Activated CD4-positive, alpha-beta T cell treated with anti-CD3 and anti-CD28 coated beads for 36 hours (primary cell): ENCODE measurements around the gene PTH1R. TPM values are rescaled to one million over a fixed set of nuclear protein-coding genes. Genes with fewer than 3 reads are reported as not detected.

Source experiments
- ATAC-seq: fragments of 200-7000 bp; cut with Tn5 transposase; one replicate; pipeline ENCODE4 v1.10.0; 2021; ENCODE audit warnings: mild to moderate bottlenecking, moderate library complexity
- CTCF ChIA-PET: fragments of 350-600 bp; sonication (Branson Sonifier 250); formaldehyde crosslinking; loops from one replicate; lab custom pipeline; 2021; ENCODE audit warnings: antibody characterized with exemption; lab: Charles Lee
- POLR2A ChIA-PET: fragments of 350-600 bp; sonication (Branson Sonifier 250); formaldehyde crosslinking; loops from one replicate; lab custom pipeline; 2021; ENCODE audit warnings: antibody characterized with exemption, inconsistent platforms; lab: Charles Lee
- DNase-seq: peaks from one replicate; pipeline ENCODE4 v3.0.0-alpha.2; 2020
- H3K27ac Mint-ChIP-seq: one replicate; pipeline ENCODE4 v1.8.0; 2021; ENCODE audit warnings: mixed read lengths
- H3K27me3 Mint-ChIP-seq: one replicate; pipeline ENCODE4 v1.8.0; 2021; ENCODE audit warnings: mixed read lengths
- H3K36me3 Mint-ChIP-seq: one replicate; pipeline ENCODE4 v1.8.0; 2021; ENCODE audit warnings: low read depth, mixed read lengths
- H3K4me1 Mint-ChIP-seq: one replicate; pipeline ENCODE4 v1.8.0; 2021; ENCODE audit warnings: mixed read lengths
- H3K4me3 Mint-ChIP-seq: one replicate; pipeline ENCODE4 v1.8.0; 2021; ENCODE audit warnings: mild to moderate bottlenecking, moderate library complexity, mixed read lengths
- H3K9me3 Mint-ChIP-seq: one replicate; pipeline ENCODE4 v1.8.0; 2021; ENCODE audit warnings: low read depth, mixed read lengths
- intact Hi-C, 2 experiments: fragments of 100-400 bp; cut with DNase I in 1 of 2; cut with micrococcal nuclease in 1 of 2; formaldehyde crosslinking; loops; one replicate each; pipeline versions ENCODE4 v1.14.2 to v1.15.1; 2022 to 2024; cut with DNase I, micrococcal nuclease
- total RNA-seq, 2 experiments: library from RNA; stranded (reverse); gene quantifications; one replicate each; pipeline ENCODE4 v1.2.3, GENCODE V29; 2021

Gene PTH1R
- total RNA-seq, 2 experiments from 2014 or later = not detected

DNA sequence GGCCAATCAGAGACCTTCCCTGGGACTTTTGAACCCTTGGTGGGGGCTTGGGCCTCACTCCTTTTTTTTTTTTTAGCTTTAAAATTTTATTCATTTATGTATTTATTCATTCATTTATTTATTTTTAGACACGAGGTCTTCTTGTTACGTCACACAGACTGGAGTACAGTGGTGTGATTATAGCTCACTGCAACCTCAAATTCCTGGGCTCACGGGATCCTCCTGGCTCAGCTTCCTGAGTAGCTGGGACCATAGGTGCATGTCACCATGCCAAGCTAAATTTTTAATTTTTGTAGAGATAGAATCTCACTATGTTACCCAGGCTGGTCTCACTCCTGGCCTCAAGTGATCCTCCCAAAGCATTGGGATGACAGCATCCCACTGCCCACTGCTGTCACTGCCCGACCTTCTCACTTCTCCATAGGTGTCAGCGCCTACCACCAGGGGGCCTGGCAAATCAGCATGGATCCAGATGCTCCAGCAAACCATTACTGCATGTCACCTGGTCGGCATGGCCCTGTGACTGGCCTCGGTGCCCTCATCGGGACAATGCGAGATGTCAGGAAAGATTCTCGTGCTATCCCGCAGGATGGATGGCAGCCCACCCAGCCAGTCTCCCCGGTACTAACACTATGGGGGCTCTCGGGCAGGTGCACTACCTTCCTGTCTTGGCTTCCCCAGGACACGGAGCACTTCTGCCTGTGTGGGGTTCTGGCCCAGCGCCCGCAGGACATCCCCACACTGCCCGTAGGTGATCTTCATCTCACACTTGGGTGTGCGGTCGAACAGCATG lies 17.3 kb upstream of the PTH1R start:
- Mint-ChIP-seq H3K27me3 (peaks cover 3% of the 10 kb centered on the region), H3K4me1 (no peaks in the 10 kb centered on the region), H3K4me3 (no peak overlapping the region), H3K9me3 (no peaks in the 10 kb centered on the region), H3K27ac (no peak overlapping the region), H3K36me3 (no peaks in the 10 kb centered on the region)
- CTCF ChIA-PET = interaction anchor here (0.8 to 1.4 kb wide), 2 partner anchors 10 to 53 kb away, joined by 3 to 4 read pairs; no protein-coding TSS in a partner anchor
- DNase-seq = peak; percentile 55
- intact Hi-C loops = loop anchor here in 1 of 2 experiments (10.0 kb wide), 1 partner anchor 515 kb away; no protein-coding TSS in a partner anchor
- ATAC-seq = peak; percentile 63
- POLR2A ChIA-PET = no interaction called here

DNA sequence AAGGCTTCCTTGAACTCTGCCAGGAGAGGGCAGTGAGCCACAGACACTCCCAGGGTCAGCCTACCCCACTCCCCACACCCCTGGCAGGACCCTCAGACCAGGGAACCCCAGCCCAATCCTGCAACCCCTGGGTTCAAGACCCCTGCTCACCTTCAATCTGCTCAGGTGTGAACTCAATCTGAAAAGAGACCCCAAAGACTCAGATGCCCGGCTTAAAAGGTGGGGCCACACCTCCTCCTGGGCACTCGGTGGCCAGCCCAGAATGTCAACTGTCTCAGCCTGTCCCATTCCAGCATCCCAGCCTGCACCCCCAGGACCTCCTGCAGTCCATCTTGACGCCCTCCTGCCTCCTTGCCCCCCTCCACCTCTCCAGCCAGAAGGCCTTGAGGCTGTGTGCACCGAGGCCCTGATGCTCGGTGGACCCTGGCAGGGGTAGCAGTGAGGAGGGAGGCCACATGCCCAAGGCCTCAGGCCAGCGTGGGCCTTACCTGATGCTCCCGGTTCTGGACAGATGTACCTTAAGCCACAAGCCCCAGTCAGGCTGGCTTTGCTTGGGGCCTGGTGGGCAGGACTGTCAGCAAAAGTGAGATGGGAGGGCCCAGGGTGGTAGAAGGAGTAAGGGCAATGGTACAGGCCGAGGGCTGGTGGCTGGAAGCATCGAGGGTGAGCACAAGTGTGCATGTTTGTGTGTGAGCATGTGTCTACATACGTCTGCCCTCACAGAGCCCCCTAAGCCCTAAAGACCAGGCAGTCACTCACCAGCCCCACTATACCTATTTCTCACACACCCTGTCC lies 16.5 kb upstream of the PTH1R start:
- no peak overlapping the region for H3K4me3 Mint-ChIP-seq
- H3K27me3 Mint-ChIP-seq = peaks cover 3% of the 10 kb centered on the region
- ChIA-PET CTCF (no interaction called here), POLR2A (no interaction called here)
- peak; percentile 3 for DNase-seq
- no peak for ATAC-seq
- no peaks in the 10 kb centered on the region for H3K36me3 Mint-ChIP-seq
- H3K27ac Mint-ChIP-seq = no peak overlapping the region
- no peaks in the 10 kb centered on the region for H3K4me1 Mint-ChIP-seq
- no peaks in the 10 kb centered on the region for H3K9me3 Mint-ChIP-seq
- intact Hi-C loops = loop anchor here in 1 of 2 experiments (10.0 kb wide), 1 partner anchor 514 kb away; no protein-coding TSS in a partner anchor

DNA sequence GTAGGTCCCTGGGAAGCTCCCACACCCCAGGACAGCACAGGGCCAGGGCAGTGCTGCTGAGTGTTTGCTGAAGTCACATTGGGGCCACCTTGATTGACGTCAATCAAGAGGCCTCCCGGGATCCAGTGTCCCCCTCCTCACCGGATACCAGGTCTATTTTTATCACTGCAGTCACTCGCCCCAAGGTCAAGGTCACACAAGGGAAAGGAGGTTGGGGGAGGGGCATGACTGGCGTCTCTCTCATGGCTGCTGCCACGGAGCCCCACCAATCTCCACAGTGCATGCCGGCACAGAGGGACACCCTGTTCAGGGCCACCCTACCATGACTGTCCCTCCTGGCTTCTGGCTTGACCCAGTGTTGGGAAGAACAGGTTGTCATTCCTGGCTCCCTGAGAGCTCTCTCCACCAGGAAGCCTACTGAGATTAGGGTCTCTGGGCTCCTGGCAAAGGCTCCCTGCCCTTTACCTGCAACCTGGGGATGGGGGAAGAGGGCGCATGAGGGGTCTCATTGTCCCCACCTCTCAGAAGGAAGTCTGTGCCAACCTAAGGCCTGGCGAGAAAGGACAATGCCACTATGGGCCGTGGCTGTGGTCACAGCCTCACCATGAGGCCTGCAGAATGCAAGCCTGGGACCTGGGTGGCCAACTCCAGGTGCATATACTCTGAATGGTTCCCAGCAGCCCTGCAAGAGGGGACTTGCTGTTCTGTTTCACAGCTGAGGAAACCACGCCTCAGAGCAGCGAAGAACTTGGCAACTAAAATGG lies 15.7 kb upstream of the PTH1R start:
- ChIA-PET CTCF (interaction anchor here (0.7 to 1.6 kb wide), 4 partner anchors 14 to 158 kb away, joined by 3 to 6 read pairs (median 4); no protein-coding TSS in a partner anchor), POLR2A (no interaction called here)
- ATAC-seq (no peak), DNase-seq (peak; percentile 3)
- Mint-ChIP-seq H3K36me3 (no peaks in the 10 kb centered on the region), H3K4me3 (no peak overlapping the region), H3K9me3 (no peaks in the 10 kb centered on the region), H3K27me3 (peaks cover 3% of the 10 kb centered on the region), H3K27ac (no peak overlapping the region), H3K4me1 (no peaks in the 10 kb centered on the region)
- intact Hi-C loops = loop anchor here in 1 of 2 experiments (10.0 kb wide), 1 partner anchor 513 kb away; no protein-coding TSS in a partner anchor

DNA sequence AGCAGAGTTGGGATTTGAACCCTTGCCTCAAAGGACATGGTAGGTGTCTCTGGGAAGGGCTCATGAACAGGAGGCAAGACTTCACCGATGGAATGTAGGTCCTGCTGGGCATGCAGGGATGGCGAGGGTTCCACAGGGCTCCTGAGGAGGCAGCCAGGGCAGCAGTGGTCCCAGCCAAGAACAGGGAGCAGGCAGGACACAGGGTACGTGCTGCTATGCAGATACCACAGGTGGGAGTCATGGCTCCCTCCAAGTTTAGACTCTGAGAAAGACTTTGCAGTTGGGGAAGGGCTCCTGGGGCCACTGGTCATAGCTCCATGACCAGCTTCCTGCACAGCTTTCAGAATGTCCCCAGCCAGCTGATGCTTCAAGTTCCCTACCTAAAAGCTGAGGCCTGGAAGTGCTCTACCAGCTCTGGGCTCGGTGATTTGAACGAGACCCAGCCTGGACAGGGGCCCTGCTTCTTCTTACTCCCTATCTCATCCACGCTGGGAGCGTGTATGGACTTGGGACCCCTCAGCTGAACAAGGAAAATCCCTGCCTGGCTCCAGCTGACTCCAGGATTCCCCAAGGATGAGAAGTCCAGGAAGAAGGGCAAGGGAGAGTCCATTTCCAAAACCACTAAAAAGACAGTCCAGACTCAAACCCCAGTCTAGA lies 15.0 kb upstream of the PTH1R start:
- no peaks in the 10 kb centered on the region for H3K36me3 Mint-ChIP-seq
- no peak overlapping the region for H3K27ac Mint-ChIP-seq
- H3K4me3 Mint-ChIP-seq = no peak overlapping the region
- H3K9me3 Mint-ChIP-seq = no peaks in the 10 kb centered on the region
- H3K27me3 Mint-ChIP-seq = peaks cover 3% of the 10 kb centered on the region
- CTCF ChIA-PET = interaction anchor here (0.6 to 1.6 kb wide), 6 partner anchors 12 to 159 kb away, joined by 3 to 6 read pairs (median 4); no protein-coding TSS in a partner anchor
- ATAC-seq (no peak), DNase-seq (peak; percentile 1)
- POLR2A ChIA-PET = no interaction called here
- no peaks in the 10 kb centered on the region for H3K4me1 Mint-ChIP-seq
- intact Hi-C loops = loop anchor here in 1 of 2 experiments (10.0 kb wide), 1 partner anchor 512 kb away; no protein-coding TSS in a partner anchor

DNA sequence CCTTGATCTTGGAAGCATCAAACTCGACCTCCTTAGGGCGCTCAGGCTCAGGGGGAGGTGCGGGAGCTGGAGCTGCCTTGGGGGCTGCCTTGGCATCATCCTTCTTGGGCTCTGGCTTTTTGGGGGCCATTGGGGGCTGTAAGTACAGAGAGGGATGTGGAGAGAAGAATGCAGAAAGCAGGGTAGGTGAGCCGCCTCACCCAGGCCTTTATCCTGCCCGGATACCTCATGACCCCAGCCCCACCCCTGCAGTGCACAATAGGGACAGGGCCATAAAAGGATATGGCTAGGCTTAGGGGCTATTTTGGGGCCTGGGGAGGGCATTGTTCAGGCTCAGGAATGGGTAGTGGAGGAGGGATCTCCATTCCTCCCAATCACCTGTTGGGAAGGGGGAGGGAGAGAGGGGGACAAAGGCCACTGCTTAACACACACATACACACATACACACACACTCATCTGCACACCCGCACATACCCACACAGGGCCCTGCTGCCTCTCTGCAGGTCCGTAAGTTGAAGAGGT lies 14.2 kb upstream of the PTH1R start, which contains the start of gene MYL3:
Gene MYL3 (minus strand): TSS at position 184 of the 522 bp plus-strand sequence. CDS start 54 bp downstream, at position 130.
- ATAC-seq = no peak
- no peaks in the 10 kb centered on the region for H3K27me3 Mint-ChIP-seq
- H3K36me3 Mint-ChIP-seq = no peaks in the 10 kb centered on the region
- H3K4me3 Mint-ChIP-seq = no peak within 1 kb of the TSS
- ChIA-PET CTCF (interaction anchor here (0.9 to 1.6 kb wide), 4 partner anchors 16 to 304 kb away, joined by 3 to 6 read pairs (median 4); no protein-coding TSS in a partner anchor), POLR2A (no interaction called here)
- intact Hi-C loops = loop anchor here in 1 of 2 experiments (10.0 kb wide), 1 partner anchor 511 kb away; no protein-coding TSS in a partner anchor
- no peak for DNase-seq
- no peaks in the 10 kb centered on the region for H3K4me1 Mint-ChIP-seq
- no peaks in the 10 kb centered on the region for H3K9me3 Mint-ChIP-seq
- H3K27ac Mint-ChIP-seq = no peak within 1 kb of the TSS

DNA sequence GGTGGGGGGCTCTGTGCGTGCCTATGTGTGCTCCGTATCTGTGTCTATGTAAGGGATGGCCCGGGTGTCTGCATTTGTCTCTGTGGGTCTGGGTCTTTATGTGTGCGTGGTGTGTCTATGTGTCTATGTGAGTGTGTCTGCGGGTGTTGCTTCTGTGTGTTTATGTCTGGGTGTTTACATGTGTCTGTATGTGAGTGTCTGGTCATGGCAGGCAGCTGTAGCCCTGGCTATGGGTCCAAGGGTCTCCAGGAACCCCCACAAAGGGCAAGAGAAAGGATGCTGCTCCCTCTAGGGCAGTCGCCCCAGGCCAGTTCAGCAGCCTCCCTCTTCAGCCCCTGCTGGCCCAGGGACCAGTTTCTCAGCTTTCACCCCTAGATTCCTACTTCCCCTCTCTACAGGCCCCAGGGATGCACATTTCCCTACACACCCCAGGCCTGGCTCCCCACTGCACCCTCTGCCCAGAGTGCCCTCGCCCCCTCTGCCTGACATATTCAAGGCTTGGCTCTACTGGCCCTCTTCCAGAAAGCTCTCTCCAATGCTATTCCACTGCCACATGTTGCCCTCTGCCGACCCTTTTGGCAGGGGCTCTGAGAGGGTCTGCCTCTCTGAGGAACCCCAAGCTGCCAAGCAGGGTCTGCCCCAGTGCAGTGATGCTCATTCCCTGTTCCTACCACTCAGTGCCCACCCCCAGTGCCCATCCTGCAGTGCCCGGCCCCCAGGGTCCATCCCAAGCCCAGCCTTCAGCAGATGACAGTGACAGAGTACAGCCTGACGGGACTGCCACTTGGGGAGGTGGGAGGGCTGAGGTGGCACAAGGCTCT lies 13.2 kb upstream of the PTH1R start:
- H3K27ac Mint-ChIP-seq = no peak overlapping the region

DNA sequence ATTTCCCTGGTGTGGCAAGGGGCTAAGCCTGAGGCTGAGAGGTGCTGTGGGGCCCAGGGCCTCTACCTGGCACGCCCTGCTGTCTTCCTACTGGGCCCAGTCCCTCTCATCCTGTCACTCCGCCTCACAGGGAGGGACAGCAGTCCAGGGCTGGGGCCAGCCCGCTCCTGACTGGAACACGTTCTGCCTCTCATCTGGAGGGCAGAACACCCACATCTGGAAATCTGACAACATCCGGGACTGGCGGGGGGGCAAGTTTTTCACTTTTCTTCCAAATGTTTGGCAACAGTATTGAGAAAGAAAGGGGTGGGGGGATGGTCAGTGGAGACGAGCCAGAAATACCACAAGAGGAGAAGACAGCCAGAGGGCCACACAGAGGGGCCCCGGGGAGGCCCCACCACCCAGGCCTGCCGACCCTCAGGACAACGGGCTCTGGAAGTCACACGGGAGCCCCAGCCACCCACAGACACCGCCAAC lies 12.5 kb upstream of the PTH1R start:
- intact Hi-C loops = loop anchor here (5.0 to 10.0 kb wide), 2 partner anchors 507 to 510 kb away; no protein-coding TSS in a partner anchor
- ChIA-PET CTCF (interaction anchor here (0.6 to 3.1 kb wide), 3 partner anchors 30 to 45 kb away, joined by 3 to 15 read pairs (median 12); no protein-coding TSS in a partner anchor), POLR2A (no interaction called here)
- H3K36me3 Mint-ChIP-seq = no peaks in the 10 kb centered on the region
- H3K9me3 Mint-ChIP-seq = no peaks in the 10 kb centered on the region
- ATAC-seq (no peak), DNase-seq (no peak)
- no peaks in the 10 kb centered on the region for H3K27me3 Mint-ChIP-seq
- H3K4me1 Mint-ChIP-seq = no peaks in the 10 kb centered on the region
- no peak overlapping the region for H3K4me3 Mint-ChIP-seq
- no peak overlapping the region for H3K27ac Mint-ChIP-seq

More for the DNA sequence above, 13.2 kb upstream of the PTH1R start:
- ChIA-PET CTCF (interaction anchor here (0.6 to 1.1 kb wide), 2 partner anchors 40 to 305 kb away, joined by 3 read pairs; no protein-coding TSS in a partner anchor), POLR2A (no interaction called here)
- ATAC-seq = no peak
- Mint-ChIP-seq H3K4me3 (no peak overlapping the region), H3K4me1 (no peaks in the 10 kb centered on the region), H3K27me3 (no peaks in the 10 kb centered on the region), H3K9me3 (no peaks in the 10 kb centered on the region), H3K36me3 (no peaks in the 10 kb centered on the region)
- intact Hi-C loops = loop anchor here in 1 of 2 experiments (10.0 kb wide), 1 partner anchor 511 kb away; no protein-coding TSS in a partner anchor
- peak; percentile 2 for DNase-seq

DNA sequence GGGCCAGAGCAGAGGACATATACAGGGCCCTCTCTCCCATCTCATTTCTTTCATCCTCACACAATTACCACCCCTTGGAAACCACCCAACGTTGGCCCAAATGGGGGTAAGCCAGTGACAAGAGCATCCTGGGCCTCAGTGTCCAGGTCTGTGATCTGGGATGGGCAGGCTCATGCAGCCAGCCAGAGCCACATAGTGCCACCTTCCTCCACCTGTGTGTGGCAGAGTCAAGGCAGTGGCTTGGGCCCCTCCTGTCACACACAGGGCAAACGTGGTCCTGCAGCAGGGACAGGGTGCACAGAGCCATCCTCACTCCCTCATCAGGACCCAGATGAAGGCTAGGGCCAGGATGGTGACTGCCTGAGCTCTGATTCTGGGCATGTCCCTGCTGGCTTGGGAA lies 12.0 kb upstream of the PTH1R start:
- Mint-ChIP-seq H3K4me1 (no peaks in the 10 kb centered on the region), H3K27ac (no peak overlapping the region), H3K4me3 (no peak overlapping the region), H3K36me3 (no peaks in the 10 kb centered on the region), H3K27me3 (no peaks in the 10 kb centered on the region), H3K9me3 (no peaks in the 10 kb centered on the region)
- ATAC-seq (no peak), DNase-seq (no peak)
- ChIA-PET POLR2A (no interaction called here), CTCF (interaction anchor here (0.9 to 3.1 kb wide), 4 partner anchors 11 to 44 kb away, joined by 3 to 15 read pairs (median 8); no protein-coding TSS in a partner anchor)
- intact Hi-C loops = loop anchor here (5.0 to 10.0 kb wide), 2 partner anchors 507 to 509 kb away; no protein-coding TSS in a partner anchor

DNA sequence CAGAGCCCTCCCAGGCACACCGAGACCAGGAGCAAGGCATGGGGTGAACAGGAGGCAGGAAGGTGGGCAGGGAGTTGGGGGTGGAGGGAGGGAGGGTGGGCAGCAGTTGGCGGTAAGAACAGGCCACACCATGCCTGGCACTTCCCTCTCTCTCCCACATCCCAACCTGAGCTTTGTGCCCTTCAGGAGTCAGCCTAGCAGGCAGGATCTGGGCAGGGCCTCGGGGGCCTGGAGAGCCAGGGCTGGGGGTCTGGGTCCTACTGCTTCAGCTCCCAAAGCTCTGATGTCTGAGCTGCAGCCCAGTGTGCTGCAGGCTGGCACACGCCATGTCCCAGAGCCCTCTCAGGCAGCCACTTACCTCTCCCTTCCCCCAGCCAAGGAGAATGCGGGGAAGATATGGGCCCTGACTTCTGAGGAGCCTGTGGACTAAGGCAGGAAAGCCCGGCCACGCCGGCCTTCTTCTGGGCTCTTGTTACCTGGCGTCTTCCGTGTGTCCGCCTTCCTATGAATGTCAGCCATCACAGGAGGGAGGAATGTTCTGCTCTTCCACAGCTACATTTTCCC lies 11.4 kb upstream of the PTH1R start:
- H3K36me3 Mint-ChIP-seq = no peaks in the 10 kb centered on the region
- DNase-seq (no peak), ATAC-seq (no peak)
- H3K4me3 Mint-ChIP-seq = no peak overlapping the region
- ChIA-PET POLR2A (no interaction called here), CTCF (interaction anchor here (0.9 to 3.1 kb wide), 5 partner anchors 10 to 44 kb away, joined by 3 to 15 read pairs (median 4); no protein-coding TSS in a partner anchor)
- no peaks in the 10 kb centered on the region for H3K9me3 Mint-ChIP-seq
- no peak overlapping the region for H3K27ac Mint-ChIP-seq
- H3K27me3 Mint-ChIP-seq = no peaks in the 10 kb centered on the region
- H3K4me1 Mint-ChIP-seq = no peaks in the 10 kb centered on the region
- intact Hi-C loops = loop anchor here (1.0 to 10.0 kb wide), 7 partner anchors 28 to 509 kb away; no protein-coding TSS in a partner anchor
